ENCODE data around the gene MUC2.
"Not testable (repeated sequence)": the region's sequence is repeated elsewhere in the genome, so short reads cannot be mapped to it uniquely, and the experiment has no call there.

MUC2 gene

DNA sequence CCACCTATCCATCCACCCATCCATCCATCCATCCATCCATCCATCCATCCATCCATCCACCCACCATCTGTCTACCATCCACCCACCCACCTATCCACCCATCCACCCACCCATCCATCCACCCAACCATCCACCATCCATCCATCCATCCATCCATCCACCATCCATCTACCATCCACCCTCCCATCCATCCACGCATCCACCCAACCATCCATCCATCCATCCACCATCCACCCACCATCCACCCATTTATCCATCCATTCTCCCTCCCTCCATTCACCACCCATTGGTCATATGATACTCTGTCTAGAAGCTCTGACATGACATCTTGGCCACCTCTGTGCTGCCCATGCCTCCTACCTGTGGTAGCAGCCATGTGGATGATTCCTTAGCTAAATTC, 31.7 kb downstream of the MUC2 start:
- no peak for DNase-seq (ENCODE audit: low spot score)

DNA sequence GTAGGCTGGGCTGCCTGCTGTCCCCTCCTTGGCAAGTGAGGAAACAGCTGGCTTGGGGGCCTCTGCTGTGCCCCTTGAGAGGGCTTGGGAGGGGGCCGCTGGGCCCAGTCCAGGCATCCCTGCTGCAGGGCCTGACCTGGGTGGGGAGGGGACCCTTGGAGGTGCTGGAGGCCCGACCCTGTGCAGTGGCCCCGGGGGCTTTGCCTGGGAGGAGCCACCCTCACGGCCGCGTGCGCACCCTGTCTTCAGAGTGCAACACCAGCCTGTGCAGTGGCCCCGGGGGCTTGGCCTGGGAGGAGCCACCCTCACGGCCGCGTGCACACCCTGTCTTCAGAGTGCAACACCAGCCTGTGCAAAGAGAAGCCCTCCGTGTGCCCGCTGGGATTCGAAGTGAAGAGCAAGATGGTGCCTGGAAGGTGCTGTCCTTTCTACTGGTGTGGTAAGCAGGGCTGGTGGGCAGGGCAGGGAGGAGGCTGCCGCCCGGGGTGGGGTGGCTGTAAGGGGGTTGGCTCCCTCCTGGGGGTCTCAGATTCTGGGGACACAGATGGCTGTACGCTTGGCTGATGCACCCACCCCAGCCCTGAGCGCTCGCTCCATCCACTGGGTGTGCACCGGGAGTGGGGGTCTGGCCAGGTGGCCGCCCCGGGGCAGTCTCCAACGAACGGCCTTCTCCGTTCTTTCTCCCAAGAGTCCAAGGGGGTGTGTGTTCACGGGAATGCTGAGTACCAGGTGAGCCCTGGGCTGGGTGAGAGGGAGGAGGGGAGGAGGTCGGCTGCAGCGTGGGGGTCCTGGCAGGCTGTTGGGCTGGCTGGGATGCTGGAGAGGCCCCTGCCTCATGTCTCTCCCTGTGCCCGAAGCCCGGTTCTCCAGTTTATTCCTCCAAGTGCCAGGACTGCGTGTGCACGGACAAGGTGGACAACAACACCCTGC, 32.9 kb downstream of the MUC2 start:
- DNase-seq (ENCODE audit: low spot score): no peak

DNA sequence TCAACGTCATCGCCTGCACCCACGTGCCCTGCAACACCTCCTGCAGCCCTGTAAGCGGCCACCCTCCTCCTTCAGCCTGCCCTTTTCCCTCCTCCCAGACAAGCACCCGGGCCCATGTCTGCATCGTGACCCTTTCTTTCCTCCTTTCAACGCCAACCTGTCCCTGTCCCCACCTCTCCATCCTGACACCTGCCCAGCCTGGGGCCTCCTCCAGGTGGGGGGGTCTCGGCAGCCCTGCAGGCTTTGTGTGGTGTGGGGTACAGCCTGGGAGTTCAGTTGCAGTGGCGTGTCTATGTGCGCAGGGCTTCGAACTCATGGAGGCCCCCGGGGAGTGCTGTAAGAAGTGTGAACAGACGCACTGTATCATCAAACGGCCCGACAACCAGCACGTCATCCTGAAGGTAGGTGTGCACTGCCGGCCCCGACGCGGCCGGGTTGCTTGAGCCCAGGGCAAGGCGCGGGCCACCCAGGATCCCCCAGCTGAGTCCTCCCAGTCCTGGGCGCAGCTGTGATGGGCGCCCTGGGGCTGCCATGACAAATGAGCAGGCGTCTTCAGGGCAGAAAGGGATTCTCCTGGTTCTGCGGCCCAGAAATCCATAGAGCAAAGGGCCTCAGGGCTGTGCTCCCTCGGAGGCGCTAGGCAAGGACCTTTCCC, 33.7 kb downstream of the MUC2 start:
- DNase-seq (ENCODE audit: low spot score): no peak

DNA sequence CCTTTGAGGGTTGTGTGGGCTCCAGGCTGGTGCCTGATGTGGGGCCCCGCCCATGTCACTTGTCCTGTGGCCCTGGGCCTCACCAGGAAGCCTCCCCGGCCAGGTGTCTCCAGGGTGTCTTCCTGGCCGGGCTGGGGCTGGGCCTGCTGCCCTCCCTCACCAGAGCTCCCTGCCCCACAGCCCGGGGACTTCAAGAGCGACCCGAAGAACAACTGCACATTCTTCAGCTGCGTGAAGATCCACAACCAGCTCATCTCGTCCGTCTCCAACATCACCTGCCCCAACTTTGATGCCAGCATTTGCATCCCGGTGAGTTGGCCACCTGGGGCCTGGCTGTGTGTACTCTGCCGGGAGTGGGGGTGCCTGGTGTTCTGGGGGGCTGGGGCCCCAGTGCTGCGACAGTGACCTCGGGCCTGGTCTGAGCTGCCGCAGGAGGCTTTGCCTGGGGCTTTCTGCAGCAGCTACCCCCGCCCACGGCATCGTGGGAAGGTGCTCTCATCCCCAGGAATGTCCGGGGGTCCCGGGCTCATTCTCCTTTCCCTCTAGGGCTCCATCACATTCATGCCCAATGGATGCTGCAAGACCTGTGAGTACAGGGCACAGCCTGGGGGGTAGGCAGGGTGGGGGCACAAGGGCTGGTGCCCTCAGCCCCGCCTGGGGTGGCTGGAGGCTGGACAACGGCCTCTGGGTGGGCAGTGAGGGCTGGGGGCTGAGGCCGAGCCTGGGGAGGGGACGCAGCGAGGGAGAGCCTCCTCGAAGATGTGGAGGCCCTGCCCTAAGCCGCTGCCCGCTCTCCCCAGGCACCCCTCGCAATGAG, 34.6 kb downstream of the MUC2 start:
- no peak for DNase-seq (ENCODE audit: low spot score)

DNA sequence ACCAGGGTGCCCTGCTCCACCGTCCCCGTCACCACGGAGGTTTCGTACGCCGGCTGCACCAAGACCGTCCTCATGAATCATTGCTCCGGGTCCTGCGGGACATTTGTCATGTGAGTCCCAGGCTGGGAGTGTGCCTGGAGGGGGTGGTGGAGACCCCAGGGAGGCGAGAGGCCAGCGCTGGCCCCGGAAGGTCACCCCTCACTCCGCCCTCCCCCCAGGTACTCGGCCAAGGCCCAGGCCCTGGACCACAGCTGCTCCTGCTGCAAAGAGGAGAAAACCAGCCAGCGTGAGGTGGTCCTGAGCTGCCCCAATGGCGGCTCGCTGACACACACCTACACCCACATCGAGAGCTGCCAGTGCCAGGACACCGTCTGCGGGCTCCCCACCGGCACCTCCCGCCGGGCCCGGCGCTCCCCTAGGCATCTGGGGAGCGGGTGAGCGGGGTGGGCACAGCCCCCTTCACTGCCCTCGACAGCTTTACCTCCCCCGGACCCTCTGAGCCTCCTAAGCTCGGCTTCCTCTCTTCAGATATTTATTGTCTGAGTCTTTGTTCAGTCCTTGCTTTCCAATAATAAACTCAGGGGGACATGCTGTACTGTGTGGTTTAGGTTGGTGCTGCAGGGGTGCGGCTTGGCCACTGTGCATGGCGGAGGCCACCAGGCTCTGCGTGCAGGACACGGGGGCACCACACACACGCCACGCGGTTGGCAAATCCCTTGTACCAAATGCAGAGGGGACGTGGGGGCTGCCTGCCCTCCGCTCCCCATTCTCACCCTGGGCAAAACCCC, 35.4 kb downstream of the MUC2 start:
- DNase-seq (ENCODE audit: low spot score): no peak

DNA sequence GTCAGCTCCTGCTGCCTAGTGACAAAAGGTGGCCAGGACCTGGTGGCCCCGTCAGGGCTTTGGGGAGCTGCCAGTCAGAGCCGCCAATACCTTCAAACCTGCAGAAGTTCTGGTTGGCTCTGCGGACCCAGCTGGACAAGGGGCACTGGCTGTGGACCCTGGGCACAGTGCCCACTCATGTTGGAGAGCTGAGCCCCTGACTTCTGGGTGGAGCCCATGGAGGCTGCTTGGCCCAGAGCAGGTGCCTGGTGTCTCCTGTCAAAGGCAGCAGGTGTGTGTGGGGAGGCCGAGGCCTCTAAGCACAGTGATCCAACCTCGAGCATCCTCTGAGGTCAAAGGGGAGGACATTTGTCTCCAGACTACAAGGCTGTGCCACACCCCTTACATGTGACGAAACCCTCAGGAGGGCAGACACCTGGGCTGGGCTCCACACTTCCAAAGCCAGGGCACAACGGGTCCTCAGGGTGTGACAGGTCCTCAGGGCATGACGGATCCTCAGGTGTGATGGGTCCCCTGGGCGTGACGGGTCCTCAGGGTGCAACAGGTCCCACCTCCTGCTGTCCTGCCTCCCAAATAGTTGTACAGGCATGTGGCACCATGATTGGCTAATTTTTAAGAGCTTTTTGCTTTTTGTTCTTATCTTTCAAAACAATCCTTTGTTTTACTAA, 37.0 kb downstream of the MUC2 start:
- no peak for DNase-seq (ENCODE audit: low spot score)

DNA sequence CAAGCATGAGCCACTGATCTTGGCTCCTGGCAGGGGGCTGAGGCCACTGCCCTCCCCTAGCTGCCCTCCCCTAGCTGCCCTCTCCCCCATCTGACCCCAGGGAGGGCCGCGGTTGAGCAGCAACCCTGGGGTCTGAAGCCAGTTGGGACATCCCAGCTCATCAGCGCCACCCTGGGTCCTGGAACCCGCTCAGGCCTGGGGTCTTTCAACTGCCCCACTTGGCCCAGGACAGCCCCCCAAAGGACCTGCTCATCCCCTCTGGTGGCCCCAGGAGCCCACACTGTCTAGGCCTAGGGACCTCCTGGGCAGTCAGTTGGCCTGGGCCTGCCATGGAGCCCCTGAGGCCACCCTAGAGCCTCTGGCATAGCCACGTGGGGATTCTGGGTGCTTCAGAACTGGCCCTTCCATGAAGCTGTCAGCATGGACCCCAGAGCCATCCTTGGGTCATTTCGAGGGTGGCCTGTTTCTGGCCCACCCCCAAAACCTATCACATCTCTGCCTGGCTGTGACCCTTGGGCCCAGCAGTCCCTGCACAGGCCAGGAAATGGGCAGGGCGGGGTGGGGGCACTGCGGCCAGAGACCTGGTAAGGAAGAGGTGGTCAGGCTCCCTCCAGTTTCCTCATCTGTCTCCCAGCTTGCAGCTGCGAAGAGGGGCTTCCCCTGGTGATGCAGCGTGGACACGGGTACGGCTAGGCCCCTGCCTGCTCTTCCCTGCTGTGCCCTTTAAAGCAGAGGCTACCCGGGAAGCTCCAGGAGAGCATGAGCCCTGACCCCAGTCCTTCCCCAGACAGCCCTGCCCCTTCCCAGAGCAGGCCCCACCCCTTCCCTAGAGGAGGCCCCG, 37.9 kb downstream of the MUC2 start:
- no peak for DNase-seq (ENCODE audit: low spot score)

DNA sequence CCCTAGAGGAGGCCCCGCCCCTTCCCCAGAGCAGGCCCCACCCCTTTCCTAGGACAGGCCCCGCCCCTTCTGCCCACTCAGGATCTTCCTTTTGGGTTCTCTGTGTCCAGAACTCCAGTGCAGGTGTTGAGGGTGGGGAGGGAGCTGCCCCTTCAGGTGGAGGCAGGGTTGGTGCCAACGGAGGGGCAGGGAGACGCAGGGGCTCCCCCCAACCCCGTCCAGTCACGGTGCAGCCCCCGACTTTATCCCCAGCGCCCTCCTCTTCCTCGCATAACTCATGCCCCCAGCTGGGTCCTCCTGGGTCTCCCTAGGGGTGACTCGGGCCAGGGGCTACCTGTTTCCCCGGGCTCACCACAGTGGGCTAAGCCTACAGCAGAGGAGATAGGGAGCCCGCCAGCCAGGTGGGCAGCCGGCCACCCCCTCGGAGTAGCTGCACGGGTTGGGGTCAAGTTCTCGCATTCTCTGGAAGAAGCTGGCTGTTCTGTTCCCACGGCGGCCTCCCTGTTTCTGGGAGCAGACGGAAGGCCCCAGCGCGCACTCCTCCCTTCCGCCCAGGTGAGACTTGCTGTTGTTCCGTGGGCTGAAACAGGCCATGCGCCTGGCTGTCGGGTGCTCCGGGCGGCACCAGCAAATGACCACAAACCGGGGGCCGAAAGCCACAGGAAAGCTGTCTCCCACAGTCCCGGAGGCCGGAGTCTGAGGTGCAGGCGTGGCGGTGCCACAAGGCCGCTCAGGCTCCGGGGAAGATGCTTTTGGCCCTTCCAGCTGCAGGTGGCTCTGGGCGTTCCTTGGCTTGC, 38.9 kb downstream of the MUC2 start:
- no peak for DNase-seq (ENCODE audit: low spot score)

DNA sequence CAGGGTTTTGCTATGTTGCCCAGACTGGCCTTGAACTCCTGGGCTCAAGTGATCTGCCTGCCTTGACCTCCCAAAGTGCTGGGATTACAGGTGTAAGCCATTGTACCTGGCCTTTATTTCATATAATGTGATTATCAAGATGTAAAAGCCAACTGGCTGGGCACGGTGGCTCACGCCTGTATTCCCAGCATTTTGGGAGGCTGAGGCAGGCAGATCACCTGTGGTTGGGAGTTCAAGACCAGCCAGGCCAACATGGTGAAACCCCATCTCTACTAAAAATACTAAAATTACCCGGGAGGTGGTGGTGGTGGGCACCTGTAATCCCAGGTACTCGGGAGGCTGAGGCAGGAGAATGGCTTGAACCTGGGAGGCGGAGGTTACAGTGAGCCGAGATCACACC, 40.6 kb downstream of the MUC2 start:
- not testable (repeated sequence) for DNase-seq (ENCODE audit: low spot score)

DNA sequence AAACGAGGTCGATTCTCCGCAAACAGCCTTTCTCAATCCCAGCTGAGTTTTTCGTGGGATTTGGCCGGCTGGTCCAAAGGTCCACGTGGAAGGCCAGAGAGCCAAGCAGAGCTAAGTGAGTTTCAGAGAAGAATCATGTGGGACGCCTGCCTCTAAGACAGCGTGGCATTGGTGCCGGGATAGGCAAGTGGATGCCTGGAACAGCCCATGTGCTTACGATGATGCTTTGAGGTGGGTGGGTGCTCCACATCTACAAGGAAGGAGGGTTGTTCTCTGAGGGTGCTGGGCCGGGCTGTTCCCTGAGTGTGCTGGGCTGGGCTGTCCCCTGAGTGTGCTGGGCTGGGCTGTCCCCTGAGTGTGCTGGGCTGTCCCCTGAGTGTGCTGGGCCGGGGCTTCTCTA, 41.4 kb downstream of the MUC2 start:
- no peak for DNase-seq (ENCODE audit: low spot score)

DNA sequence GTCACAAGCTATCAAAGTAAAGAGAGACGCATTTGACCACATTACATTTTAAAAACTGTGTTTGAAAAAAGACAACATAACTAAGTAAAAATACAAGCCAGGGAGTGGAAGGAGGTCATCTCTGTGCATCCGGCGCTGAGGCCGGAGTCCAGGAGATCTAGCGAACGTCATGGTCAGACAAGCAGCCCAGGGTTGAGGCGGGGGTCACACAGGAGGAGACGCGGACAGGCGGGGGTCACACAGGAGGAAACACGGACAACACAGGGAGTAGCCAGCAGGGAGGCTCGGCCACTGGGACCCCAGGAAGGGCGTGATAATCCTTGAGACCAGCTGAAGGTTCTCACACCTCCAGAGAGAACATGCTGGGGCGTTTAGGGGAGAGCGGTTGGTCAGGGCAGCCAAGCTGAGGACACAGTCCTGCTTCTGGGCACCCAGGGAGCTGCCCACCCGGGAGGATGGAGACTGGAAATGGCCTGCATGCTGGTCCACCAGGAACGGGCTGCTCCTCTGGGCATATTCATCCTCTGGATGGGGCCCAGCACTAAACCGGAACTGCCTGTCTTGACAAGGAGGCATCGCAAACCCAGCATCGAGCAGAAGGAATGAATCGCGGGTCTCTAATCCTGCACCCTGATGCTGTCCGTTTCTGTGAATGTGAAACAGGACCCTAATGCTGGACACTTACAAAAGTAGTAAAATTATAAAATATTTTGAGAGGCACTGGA, 42.2 kb downstream of the MUC2 start:
- no peak for DNase-seq (ENCODE audit: low spot score)

DNA sequence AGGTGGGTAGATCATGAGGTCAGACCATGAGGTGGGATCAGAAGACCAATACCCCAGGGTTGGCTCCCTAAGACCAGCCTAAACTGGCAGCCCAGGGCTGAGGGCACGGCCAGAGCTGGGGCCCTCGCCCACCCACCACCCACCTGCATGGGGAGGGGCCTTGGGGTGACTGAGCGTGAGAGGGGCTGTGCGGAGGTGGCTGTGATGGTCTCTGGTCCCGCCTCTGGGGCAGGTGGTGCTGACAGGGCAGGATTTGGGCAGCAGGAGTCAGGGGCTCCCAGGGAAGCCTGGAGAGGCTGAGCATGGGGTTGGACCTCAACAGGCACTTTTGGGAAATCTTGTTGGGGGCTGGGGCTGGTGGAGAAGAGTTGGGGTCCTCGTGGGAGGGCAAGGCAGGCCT, 43.3 kb downstream of the MUC2 start:
- DNase-seq (ENCODE audit: low spot score): no peak

DNA sequence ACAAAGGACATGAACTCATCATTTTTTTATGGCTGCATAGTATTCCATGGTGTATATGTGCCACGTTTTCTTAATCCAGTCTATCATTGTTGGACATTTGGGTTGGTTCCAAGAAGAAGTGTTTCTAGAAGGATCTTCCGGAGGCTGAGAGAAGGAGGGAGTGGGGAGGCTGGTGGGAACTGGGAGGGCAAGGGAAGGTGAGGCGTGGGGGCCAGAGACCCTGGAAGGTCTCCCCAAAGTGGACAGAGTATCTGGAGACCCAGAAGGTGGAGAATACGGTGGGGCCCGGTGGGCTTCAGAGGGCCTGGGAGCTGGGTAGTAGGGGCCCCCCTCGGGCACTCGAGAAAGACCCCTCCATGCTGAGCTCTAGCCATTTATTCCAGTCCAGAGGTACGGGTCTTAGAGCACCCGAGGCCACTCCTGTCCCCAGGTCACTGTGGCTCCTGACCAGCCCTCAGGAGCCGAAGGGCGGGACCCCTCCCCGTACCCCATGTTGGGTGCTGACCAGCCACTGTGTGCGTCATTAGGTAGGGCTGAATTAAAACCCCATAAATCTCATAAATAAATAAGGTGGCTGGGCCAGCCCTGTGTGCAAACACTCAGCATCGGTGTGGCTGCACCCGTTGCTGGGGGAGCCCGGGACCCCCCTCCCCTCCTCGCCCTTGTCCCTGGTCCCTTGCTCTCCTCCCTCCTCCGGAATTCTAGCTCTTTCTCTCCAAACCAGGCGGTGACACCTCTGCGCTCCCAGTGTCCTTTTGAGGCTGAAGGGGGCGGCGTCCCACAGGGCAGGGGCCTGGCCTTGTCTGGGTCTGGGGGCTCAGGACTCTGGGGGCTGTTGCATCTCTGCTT, 44.3 kb downstream of the MUC2 start:
- DNase-seq (ENCODE audit: low spot score): no peak

DNA sequence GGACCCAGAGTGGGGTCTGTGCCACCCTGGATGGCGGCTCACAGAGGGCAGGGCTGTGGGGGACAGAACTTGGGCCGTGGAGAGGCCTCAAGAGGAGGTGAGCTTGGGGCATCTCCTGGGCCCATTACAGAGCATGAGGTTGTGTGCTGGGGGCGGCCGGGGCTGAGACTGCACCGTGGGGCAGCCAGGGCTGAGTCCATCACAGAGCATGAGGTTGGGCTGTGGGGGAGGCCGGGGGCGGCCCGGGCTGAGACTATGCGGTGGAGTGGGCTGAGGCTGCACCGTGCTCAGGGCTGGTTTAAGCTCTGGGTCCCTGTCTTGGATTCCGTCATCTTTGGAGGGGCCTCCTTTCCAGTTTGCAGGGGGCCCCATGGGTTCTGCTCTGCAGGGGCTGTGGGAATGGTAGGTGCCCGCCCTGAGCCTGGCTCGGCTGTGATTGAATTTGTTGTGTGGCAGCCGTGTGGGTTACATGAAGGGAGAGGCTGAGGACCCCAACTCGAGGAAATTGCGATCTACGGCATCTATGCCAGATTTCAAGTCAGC, 45.0 kb downstream of the MUC2 start:
- DNase-seq (ENCODE audit: low spot score): no peak

DNA sequence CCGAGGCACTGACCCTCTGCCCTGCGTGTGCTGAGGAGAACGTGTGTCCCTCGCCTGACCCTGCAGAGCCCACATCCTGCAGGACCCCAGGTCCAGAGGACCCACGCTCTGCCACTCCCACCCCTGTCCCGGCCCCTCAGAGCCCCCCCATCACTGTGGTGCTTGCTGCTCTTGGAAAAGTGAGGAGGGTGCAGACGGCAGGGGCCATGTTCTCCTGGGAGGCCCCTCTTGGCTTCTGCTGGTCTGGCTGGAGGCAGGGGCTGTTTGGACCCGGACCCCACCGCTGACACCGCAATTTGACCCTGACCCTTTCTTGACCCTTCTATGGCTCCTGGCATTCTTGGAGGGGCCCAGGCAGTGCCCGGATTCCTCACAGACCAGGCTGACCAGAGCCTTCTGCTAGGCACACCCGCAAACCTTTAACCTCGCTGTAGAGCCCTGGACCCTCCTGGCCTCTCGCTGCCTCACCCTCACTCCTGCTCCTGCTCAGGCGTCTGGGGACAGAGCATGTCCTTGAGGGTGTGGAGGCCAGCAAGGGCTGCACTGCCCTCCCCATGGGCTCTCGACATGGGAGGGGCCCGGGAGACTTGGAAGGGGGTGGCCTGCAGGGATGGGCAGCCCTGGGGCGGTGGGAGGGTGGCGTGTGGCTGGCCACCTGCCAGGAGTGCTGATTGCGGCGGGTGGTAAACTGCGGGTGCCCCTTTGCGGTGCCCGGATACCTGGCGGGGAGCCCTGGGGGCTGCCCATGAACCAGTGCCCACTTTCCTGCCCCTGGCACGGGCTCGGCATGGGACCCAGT, 46.1 kb downstream of the MUC2 start:
- no peak for DNase-seq (ENCODE audit: low spot score)

DNA sequence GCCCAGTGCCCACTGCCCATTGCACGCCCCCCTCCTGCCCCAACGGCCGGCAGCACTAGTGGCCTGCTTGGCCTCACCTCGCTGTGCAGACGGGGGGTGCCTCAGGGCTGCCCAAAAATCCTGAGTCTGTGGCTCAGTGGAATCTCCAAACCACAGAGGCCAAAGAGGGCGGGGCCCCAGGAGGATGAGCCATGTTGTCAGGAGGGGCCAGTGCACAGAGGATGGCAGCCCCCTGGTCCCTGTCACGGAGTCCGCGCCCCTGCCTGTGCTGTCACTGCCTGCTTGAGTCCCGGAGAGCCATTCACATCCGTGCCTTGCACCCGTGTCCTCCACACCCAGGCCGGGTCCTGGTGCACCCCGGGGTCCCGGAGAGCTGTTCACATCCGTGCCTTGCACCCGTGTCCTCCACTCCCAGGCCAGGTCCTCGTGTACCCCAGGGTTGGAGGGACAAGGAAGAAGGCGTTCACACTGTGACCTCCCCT, 46.7 kb downstream of the MUC2 start:
- no peak for DNase-seq (ENCODE audit: low spot score)

Measured in kidney tubule cell (primary cell).